GM18873 (cell line): Measurements from ENCODE around the gene PGLYRP1.

Source experiments
- ATAC-seq: cut with Tn5 transposase; IDR thresholded peaks from one replicate; pipeline ENCODE4 v1.9.1; 2021; ENCODE audit warnings: mild to moderate bottlenecking, moderate library complexity, moderate number of reproducible peaks; ENCODE audit not compliant: unreplicated experiment, low FRiP score

Gene PGLYRP1

GRCh38 chr19:46033401-46033800 lies 10.5 kb upstream of the PGLYRP1 start:
- no peak for ATAC-seq

- no peak for ATAC-seq
Measured at GRCh38 chr19:46032597-46033025, 9.8 kb upstream of the PGLYRP1 start.

- ATAC-seq = no peak
Measured at GRCh38 chr19:46031781-46032596, 9.1 kb upstream of the PGLYRP1 start.

GRCh38 chr19:46030812-46031550 lies 8.1 kb upstream of the PGLYRP1 start:
- ATAC-seq = no peak

- ATAC-seq = no peak
Measured at GRCh38 chr19:46025835-46026234, 3.0 kb upstream of the PGLYRP1 start.

GRCh38 chr19:46023311-46023779 lies 492 bp upstream of the PGLYRP1 start:
- ATAC-seq = no peak

GRCh38 chr19:46022061-46022430 lies 807 bp downstream of the PGLYRP1 start:
- no peak for ATAC-seq

GRCh38 chr19:46021531-46022041 lies 1.3 kb downstream of the PGLYRP1 start:
- no peak for ATAC-seq

- no peak for ATAC-seq
Measured at GRCh38 chr19:46020819-46021125, 2.1 kb downstream of the PGLYRP1 start.

GRCh38 chr19:46019270-46019669 lies 3.6 kb downstream of the PGLYRP1 start:
- no peak for ATAC-seq

GRCh38 chr19:46018729-46019251 lies 4.1 kb downstream of the PGLYRP1 start:
- no peak for ATAC-seq

- no peak for ATAC-seq
Measured at GRCh38 chr19:46017874-46018675, 4.8 kb downstream of the PGLYRP1 start.

GRCh38 chr19:46017095-46017429 lies 5.8 kb downstream of the PGLYRP1 start:
- no peak for ATAC-seq

- no peak for ATAC-seq
Measured at GRCh38 chr19:46016426-46017094, 6.3 kb downstream of the PGLYRP1 start.

- ATAC-seq = no peak
Measured at GRCh38 chr19:46015687-46016425, 7.0 kb downstream of the PGLYRP1 start.

GRCh38 chr19:46014941-46015686 lies 7.7 kb downstream of the PGLYRP1 start:
- ATAC-seq = no peak

- no peak for ATAC-seq
Measured at GRCh38 chr19:46014534-46014933, 8.3 kb downstream of the PGLYRP1 start.

GRCh38 chr19:46009530-46010510 lies 13.0 kb downstream of the PGLYRP1 start:
- ATAC-seq = no peak
